IMR-90 (cell line): ENCODE measurements around the gene DHDH. TPM values are rescaled to one million over a fixed set of nuclear protein-coding genes. Genes with fewer than 3 reads are reported as not detected.

Experiments used
- ATAC-seq: fragments of 200-7000 bp; cut with Tn5 transposase; 2 replicates; pipeline ENCODE4 v1.9.1; 2020; ENCODE audit warnings: low read depth, mild to moderate bottlenecking, moderate library complexity
- Bru-seq: library from RNA; stranded (reverse); fragments of 400-500 nt; gene quantifications from one replicate; lab custom pipeline; 2021; lab: Mats Ljungman, UMichigan
- BruChase-seq, 2 experiments: library from RNA; stranded (reverse); fragments of 400-500 nt; gene quantifications; one replicate each; lab custom pipeline; 2021; lab: Mats Ljungman, UMichigan
- BruUV-seq: library from RNA; stranded (reverse); fragments of 400-500 nt; replicated peaks from 2 replicates; lab custom pipeline; 2021; lab: Mats Ljungman, UMichigan
- CTCF ChIA-PET: fragments of 300-600 bp; formaldehyde crosslinking; extraction: SDS; loops from one replicate; lab custom pipeline; 2021; ENCODE audit warnings: antibody characterized with exemption; lab: Yijun Ruan, JAX
- POLR2A ChIA-PET: fragments of 300-600 bp; sonication (Branson Sonifier 250); formaldehyde crosslinking; loops from one replicate; lab custom pipeline; 2022; ENCODE audit warnings: antibody characterized with exemption; ENCODE audit not compliant: unreplicated experiment; lab: Charles Lee
- DNase-seq: peaks from one replicate; pipeline ENCODE4 v3.0.0; 2013
- H2AFZ ChIP-seq: replicated peaks from 2 replicates; pipeline ENCODE3; 2013; ENCODE audit warnings: low read length, mild to moderate bottlenecking; ENCODE audit not compliant: poor library complexity
- H2AK5ac ChIP-seq: 2 replicates; pipeline ENCODE4 v1.6.1; 2013; ENCODE audit warnings: low read depth, low read length, inconsistent platforms
- H2AK9ac ChIP-seq: replicated peaks from 2 replicates; pipeline ENCODE3; 2013; ENCODE audit warnings: mild to moderate bottlenecking, low read depth, low read length, moderate library complexity; ENCODE audit not compliant: poor library complexity
- H2BK120ac ChIP-seq: 2 replicates; pipeline ENCODE4 v1.6.1; 2013; ENCODE audit warnings: low read depth, low read length, inconsistent platforms
- H2BK15ac ChIP-seq: 3 replicates; pipeline ENCODE4 v1.6.1; 2013; ENCODE audit warnings: low read depth, low read length, inconsistent platforms
- H2BK20ac ChIP-seq: 2 replicates; pipeline ENCODE4 v1.6.1; 2013; ENCODE audit warnings: low read depth, mild to moderate bottlenecking, inconsistent platforms, low read length, moderate library complexity
- H2BK5ac ChIP-seq: 2 replicates; pipeline ENCODE4 v1.6.1; 2013; ENCODE audit warnings: mild to moderate bottlenecking, low read depth, low read length, inconsistent platforms; ENCODE audit not compliant: poor library complexity, severe bottlenecking
- H3K14ac ChIP-seq: replicated peaks from 2 replicates; pipeline ENCODE4 v1.6.1; 2013; ENCODE audit warnings: low read depth, low read length, inconsistent platforms
- H3K18ac ChIP-seq: 2 replicates; pipeline ENCODE4 v1.6.1; 2013; ENCODE audit warnings: low read depth, low read length, control low read depth
- H3K23ac ChIP-seq: 2 replicates; pipeline ENCODE4 v1.6.1; 2013; ENCODE audit warnings: low read depth, low read length, inconsistent platforms
- H3K27ac ChIP-seq: 2 replicates; pipeline ENCODE4 v1.5.1; 2013; ENCODE audit warnings: mild to moderate bottlenecking, control low read depth, low read length; ENCODE audit not compliant: insufficient read depth
- H3K27me3 ChIP-seq: 2 replicates; pipeline ENCODE4 v1.6.1; 2013; ENCODE audit warnings: low read length; ENCODE audit not compliant: control insufficient read depth, insufficient read depth
- H3K36me3 ChIP-seq: 2 replicates; pipeline ENCODE4 v1.6.1; 2013; ENCODE audit warnings: low read length, mixed read lengths; ENCODE audit not compliant: control insufficient read depth, insufficient read depth
- H3K4ac ChIP-seq: 2 replicates; pipeline ENCODE4 v1.6.1; 2013; ENCODE audit warnings: low read depth, low read length, inconsistent platforms
- H3K4me1 ChIP-seq: 2 replicates; pipeline ENCODE4 v1.6.1; 2013; ENCODE audit warnings: low read length, mixed read lengths; ENCODE audit not compliant: control insufficient read depth, insufficient read depth
- H3K4me2 ChIP-seq: 2 replicates; pipeline ENCODE4 v1.6.1; 2013; ENCODE audit warnings: low read depth, mild to moderate bottlenecking, control low read depth, low read length, moderate library complexity
- H3K4me3 ChIP-seq: 2 replicates; pipeline ENCODE4 v1.5.1; 2013; ENCODE audit warnings: low read depth, mild to moderate bottlenecking, control low read depth, low read length, moderate library complexity; ENCODE audit not compliant: insufficient read depth
- H3K56ac ChIP-seq: 2 replicates; pipeline ENCODE4 v1.6.1; 2013; ENCODE audit warnings: low read length, inconsistent platforms; ENCODE audit not compliant: insufficient read depth; ENCODE audit errors: extremely low read depth
- H3K79me1 ChIP-seq, 2 experiments: 2 replicates each; pipeline ENCODE4 v1.6.1; 2013; ENCODE audit warnings: low read length in 2 of 2, inconsistent platforms in 1 of 2, low read depth in 1 of 2
- H3K9ac ChIP-seq: 2 replicates; pipeline ENCODE4 v1.6.1; 2013; ENCODE audit warnings: low read depth, low read length, control low read depth
- H3K9me1 ChIP-seq: 2 replicates; pipeline ENCODE4 v1.6.1; 2013; ENCODE audit warnings: low read length, inconsistent platforms; ENCODE audit not compliant: insufficient read depth
- H3K9me3 ChIP-seq: 2 replicates; pipeline ENCODE4 v1.6.1; 2013; ENCODE audit warnings: low read length; ENCODE audit not compliant: control insufficient read depth, insufficient read depth
- H4K20me1 ChIP-seq: 2 replicates; pipeline ENCODE4 v1.6.1; 2013; ENCODE audit warnings: low read length, inconsistent platforms; ENCODE audit not compliant: insufficient read depth
- H4K5ac ChIP-seq: 2 replicates; pipeline ENCODE4 v1.6.1; 2013; ENCODE audit warnings: mild to moderate bottlenecking, low read depth, low read length, control low read depth
- H4K8ac ChIP-seq, 2 experiments: 2 replicates each; pipeline ENCODE4 v1.6.1; 2013; ENCODE audit warnings: low read depth in 2 of 2, low read length in 2 of 2, control low read depth in 1 of 2, inconsistent platforms in 1 of 2
- H4K91ac ChIP-seq: 2 replicates; pipeline ENCODE4 v1.6.1; 2013; ENCODE audit warnings: low read depth, low read length, inconsistent platforms; ENCODE audit not compliant: insufficient read depth
- BHLHE40 ChIP-seq: fragments of 150-350 bp; IDR thresholded peaks from 2 replicates; pipeline ENCODE4 v1.6.1; 2016; ENCODE audit warnings: mild to moderate bottlenecking, low read depth, low read length
- CEBPB ChIP-seq: IDR thresholded peaks from 2 replicates; pipeline ENCODE4 v1.6.1; 2012; ENCODE audit warnings: low read depth, low read length, improper control_type of control experiment
- CHD1 ChIP-seq: IDR thresholded peaks from 2 replicates; pipeline ENCODE4 v1.6.1; 2012; ENCODE audit warnings: low read depth, low read length, improper control_type of control experiment
- CTCF ChIP-seq: conservative IDR thresholded peaks from 2 replicates; pipeline ENCODE4 v1.5.1; 2012; ENCODE audit warnings: mild to moderate bottlenecking, low read depth, low read length, improper control_type of control experiment
- ELK1 ChIP-seq: fragments of 150-350 bp; IDR thresholded peaks from 2 replicates; pipeline ENCODE4 v1.6.1; 2016; ENCODE audit warnings: low read depth, mild to moderate bottlenecking, low read length, moderate library complexity, borderline replicate concordance
- FOS ChIP-seq: fragments of 150-350 bp; IDR thresholded peaks from 2 replicates; pipeline ENCODE4 v1.6.1; 2016; ENCODE audit warnings: low read depth, low read length
- MAFK ChIP-seq: IDR thresholded peaks from 2 replicates; pipeline ENCODE4 v1.6.1; 2012; ENCODE audit warnings: low read depth, low read length, improper control_type of control experiment
- MXI1 ChIP-seq: IDR thresholded peaks from 2 replicates; pipeline ENCODE4 v1.6.1; 2012; ENCODE audit warnings: low read depth, mild to moderate bottlenecking, low read length, moderate library complexity, borderline replicate concordance
- NFE2L2 ChIP-seq: fragments of 150-350 bp; IDR thresholded peaks from 2 replicates; pipeline ENCODE4 v1.6.1; 2016; ENCODE audit warnings: low read depth, mild to moderate bottlenecking, low read length
- POLR2A ChIP-seq: IDR thresholded peaks from 2 replicates; pipeline ENCODE4 v1.6.1; 2012; ENCODE audit warnings: mild to moderate bottlenecking, low read depth, low read length
- WGBS, 2 experiments: methylation state at CpG; one replicate each; pipeline versions ENCODE4 v1.1.5 to v1.1.7; 2013; ENCODE audit warnings: missing lambda C conversion rate in 2 of 2; ENCODE audit not compliant: insufficient read length in 1 of 2; ENCODE audit errors: extremely low coverage in 2 of 2; 5-methylcytosine and 5-hydroxymethylcytosine counted together
- dilution Hi-C: fragments of 300-500 bp; cut with HindIII; formaldehyde crosslinking; loops from one replicate; pipeline ENCODE4 v1.14.3; 2018; ENCODE audit warnings: low sequenced_read_pairs; ENCODE audit not compliant: unreplicated experiment
- in situ Hi-C: fragments of 300-500 bp; cut with MboI; formaldehyde crosslinking; loops from 3 replicates; pipeline ENCODE4 v1.14.3; 2019; ENCODE audit warnings: low sequenced_read_pairs, inconsistent platforms, mixed read lengths
- intact Hi-C: fragments of 100-400 bp; cut with micrococcal nuclease; formaldehyde crosslinking; loops from 2 replicates; pipeline ENCODE4 v1.10.0; 2022
- long read RNA-seq: library from polyadenylated mRNA; unstranded; transcript quantifications from one replicate; pipeline ENCODE4 v2.0.0, GENCODE V29; 2021; ENCODE audit not compliant: unreplicated experiment
- polyA plus RNA-seq, 3 experiments: library from polyadenylated mRNA; depleted of rRNA; stranded (reverse); fragments of >200 nt; gene quantifications; 2 replicates each; pipeline ENCODE4 v1.2.3, GENCODE V29; 2012; ENCODE audit warnings: low replicate concordance in 1 of 3
- total RNA-seq: library from RNA; depleted of rRNA; stranded (reverse); fragments of >200 nt; gene quantifications from 2 replicates; pipeline ENCODE4 v1.2.3, GENCODE V29; 2012; rRNA removed
- TF ChIP-seq, protein P1 (sequence below): fragments of 150-350 bp; IDR thresholded peaks from 2 replicates; pipeline ENCODE4 v1.6.1; 2017; ENCODE audit warnings: mild to moderate bottlenecking, antibody characterized with exemption, low read length, low read depth

Gene DHDH
- total RNA-seq (0.28 and 0.36 TPM in 2 replicates), polyA plus RNA-seq (2012; rRNA removed) (0.33 and 0.53 TPM in 2 replicates), Bru-seq, nascent RNA (percentile 9 among the genes with signal in this experiment), BruChase-seq, experiment 1, labeled RNA remaining after a 6-hour chase (percentile 33 among the genes with signal in this experiment), BruChase-seq, experiment 2, labeled RNA remaining after a 2-hour chase (percentile 31 among the genes with signal in this experiment)
- 0.17 and 1.3 TPM in 2 replicates for polyA plus RNA-seq (2012; cell fraction: cytosol; rRNA removed)
- 0.65 and 0.70 TPM in 2 replicates for polyA plus RNA-seq (2012; cell fraction: nucleus; rRNA removed; ENCODE audit: low replicate concordance)
- long read RNA-seq = 0 reads

DNA sequence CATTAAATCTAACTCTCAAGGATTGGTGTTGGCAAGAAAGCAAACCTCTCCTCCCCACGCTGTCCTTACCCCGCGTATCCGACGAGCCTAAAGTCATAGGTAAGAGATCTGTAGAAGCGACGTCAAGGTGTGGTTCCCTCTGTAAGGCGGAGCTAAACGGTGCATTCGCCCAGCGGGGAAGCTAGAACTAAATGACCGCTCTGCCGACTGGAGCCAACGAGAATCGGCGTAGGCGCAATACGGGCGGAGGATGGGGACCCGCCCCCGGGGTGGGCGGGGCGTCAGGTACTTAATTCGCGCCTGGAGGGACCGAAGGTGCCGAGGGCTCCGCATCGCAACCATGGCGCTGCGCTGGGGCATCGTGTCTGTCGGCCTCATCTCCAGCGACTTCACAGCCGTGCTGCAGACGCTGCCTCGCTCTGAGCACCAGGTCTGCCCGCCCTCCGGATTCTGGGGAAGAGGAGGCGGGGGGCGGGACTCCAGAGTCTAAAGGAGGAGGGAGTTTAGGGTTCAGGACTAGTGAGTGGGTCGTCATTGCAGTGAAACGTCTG is at the start of gene DHDH:
Gene DHDH, plus strand, starts transcription at position 318 of the 551 bp plus-strand sequence. Its CDS starts 23 bp downstream, at position 341.
- in situ Hi-C loops (no loop called here), intact Hi-C loops (no loop called here), dilution Hi-C loops (no loop called here)
- Histone ChIP-seq H3K14ac (peak within 1 kb of the TSS; percentile 48), H4K5ac (no peak within 1 kb of the TSS), H4K20me1 (no peaks in the 10 kb centered on the region), H3K18ac (no peak within 1 kb of the TSS), H3K9ac (peak within 1 kb of the TSS; percentile 3; the same call in 1 of the 2 replicates), H2AFZ (peak within 1 kb of the TSS; percentile 99), H4K8ac (peak within 1 kb of the TSS in 1 of 2 experiments; percentile 70; a peak in 1 of 4 replicates), H4K91ac (no peak within 1 kb of the TSS), H3K4ac (peak within 1 kb of the TSS; percentile 73; the same call in 1 of the 2 replicates), H2BK20ac (no peak within 1 kb of the TSS), H3K23ac (peak within 1 kb of the TSS; percentile 94; the same call in 1 of the 2 replicates), H2BK15ac (no peak within 1 kb of the TSS), H3K79me1 (no peaks in the 10 kb centered on the region; a peak in 1 of 4 replicates), H3K36me3 (no peaks in the 10 kb centered on the region), H3K4me2 (peak within 1 kb of the TSS; percentile 96), H3K9me1 (no peaks in the 10 kb centered on the region), H3K9me3 (no peaks in the 10 kb centered on the region), H2BK120ac (no peak within 1 kb of the TSS), H3K4me3 (peak within 1 kb of the TSS; percentile 54), H3K27me3 (no peaks in the 10 kb centered on the region), H2AK9ac (peak within 1 kb of the TSS; percentile 81), H3K4me1 (no peaks in the 10 kb centered on the region), H3K56ac (no peak within 1 kb of the TSS), H3K27ac (no peak within 1 kb of the TSS), H2AK5ac (no peak within 1 kb of the TSS), H2BK5ac (no peak within 1 kb of the TSS)
- ChIA-PET CTCF (no interaction called here), POLR2A (no interaction called here)
- TF ChIP-seq MXI1 (no peak), NFE2L2 (no peak), CHD1 (no peak), CTCF (no peak), FOS (no peak), CEBPB (no peak), ELK1 (no peak), MAFK (no peak), POLR2A (no peak), BHLHE40 (no peak)
- TF ChIP-seq, protein P1, sequence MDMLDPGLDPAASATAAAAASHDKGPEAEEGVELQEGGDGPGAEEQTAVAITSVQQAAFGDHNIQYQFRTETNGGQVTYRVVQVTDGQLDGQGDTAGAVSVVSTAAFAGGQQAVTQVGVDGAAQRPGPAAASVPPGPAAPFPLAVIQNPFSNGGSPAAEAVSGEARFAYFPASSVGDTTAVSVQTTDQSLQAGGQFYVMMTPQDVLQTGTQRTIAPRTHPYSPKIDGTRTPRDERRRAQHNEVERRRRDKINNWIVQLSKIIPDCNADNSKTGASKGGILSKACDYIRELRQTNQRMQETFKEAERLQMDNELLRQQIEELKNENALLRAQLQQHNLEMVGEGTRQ = no peak
- WGBS, 2 experiments = 1% methylated on average over 22 of the region's 43 CpGs; no CpG with 5 or more reads in 1 of the 2 experiments
- peak; percentile 96 for ATAC-seq
- peak; percentile 42 for DNase-seq
- no TSS peak for BruUV-seq
